ENCODE results near the gene PCSK4.
"Not testable (repeated sequence)": the region's sequence is repeated elsewhere in the genome, so short reads cannot be mapped to it uniquely, and the experiment has no call there.

The PCSK4 gene

DNA sequence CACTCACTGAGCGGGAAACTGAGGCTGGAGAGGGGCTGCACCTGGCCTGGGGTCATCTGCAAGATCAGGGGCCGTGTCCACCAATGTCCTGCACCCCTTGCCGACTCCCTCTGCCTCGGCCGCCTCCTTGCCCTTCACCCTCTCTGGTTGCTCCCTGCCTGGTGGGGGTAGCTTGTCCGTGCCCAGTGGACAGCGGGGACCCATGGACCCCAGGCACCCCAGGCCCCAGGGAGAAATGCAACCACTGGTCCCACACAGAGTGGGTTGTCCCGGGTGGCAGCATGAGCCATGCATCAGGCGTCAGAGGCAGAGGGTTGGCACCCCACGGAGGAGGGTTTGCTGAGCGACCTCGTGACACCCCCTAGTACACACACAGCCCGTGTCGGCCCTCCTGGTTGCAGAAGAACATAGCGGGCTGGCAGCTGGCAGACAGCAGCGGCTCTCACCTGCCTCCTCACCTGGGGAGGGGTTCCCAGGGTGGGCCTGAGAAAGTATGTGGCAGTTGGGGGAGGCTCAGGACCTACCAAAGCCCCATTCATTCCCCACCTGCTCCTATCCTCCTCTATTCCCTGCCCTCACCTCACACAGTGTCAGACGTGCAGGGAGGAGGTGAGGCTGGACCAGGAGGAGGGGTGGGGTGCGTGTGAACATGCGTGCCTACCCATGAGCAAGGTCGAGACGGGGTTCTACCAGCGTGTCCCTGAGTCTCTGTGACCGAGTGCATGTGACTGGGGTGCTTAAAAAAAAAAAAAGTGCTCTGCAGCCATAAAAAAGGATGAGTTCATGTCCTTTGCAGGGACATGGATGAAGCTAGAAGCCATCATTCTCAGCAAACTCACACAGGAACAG is 14.0 kb upstream of the PCSK4 start:
- no peak for DNase-seq

- DNase-seq = no peak
Measured at GRCh38 chr19:1503089-1503924, 13.2 kb upstream of the PCSK4 start.

DNA sequence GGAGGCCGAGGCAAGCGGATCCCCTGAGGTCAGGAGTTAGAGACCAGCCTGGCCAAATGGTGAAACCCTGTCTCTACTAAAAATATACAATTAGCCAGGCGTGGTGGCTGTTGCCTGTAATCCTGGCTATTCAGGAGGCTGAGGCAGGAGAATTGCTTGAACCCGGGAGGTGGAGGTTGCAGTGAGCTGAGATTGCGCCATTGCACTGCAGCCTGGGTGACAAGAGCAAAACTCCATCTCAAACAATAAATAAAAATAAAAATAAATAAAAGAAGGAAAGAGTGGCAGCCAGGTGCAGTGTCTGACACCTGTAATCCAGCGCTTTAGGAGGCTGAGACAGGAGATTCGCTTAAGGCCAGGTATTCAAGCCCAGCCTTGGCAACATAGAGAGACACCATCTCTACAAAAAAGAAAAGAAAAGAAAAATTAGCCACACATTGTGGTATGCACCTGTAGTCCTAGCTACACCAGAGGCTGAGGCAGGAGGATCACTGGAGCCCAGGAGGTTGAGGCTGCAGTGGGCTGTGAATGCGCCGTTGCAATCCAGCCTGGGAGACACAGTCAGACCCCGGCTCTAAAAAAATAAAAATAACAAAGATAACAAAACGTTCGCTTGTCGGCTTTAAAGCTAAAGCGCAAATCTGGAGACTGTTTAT is 12.4 kb upstream of the PCSK4 start:
- no peak for DNase-seq

GRCh38 chr19:1501200-1501595 is 11.0 kb upstream of the PCSK4 start:
- DNase-seq = no peak

DNA sequence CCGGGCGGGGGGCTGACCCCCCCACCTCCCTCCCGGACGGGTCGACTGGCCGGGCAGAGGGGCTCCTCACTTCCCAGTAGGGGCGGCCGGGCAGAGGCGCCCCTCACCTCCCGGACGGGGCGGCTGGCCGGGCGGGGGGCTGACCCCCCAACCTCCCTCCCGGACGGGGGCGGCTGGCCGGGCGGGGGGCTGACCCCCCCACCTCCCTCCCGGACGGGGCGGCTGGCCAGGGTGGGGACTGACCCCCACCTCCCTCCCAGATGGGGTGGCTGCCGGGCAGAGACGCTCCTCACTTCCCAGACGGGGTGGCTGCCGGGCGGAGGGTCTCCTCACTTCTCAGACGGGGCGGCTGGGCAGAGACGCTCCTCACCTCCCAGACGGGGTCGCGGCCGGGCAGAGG is 9.1 kb upstream of the PCSK4 start:
- DNase-seq = not testable (repeated sequence)

- DNase-seq = no peak
Measured at GRCh38 chr19:1497578-1498235, 7.6 kb upstream of the PCSK4 start.

DNA sequence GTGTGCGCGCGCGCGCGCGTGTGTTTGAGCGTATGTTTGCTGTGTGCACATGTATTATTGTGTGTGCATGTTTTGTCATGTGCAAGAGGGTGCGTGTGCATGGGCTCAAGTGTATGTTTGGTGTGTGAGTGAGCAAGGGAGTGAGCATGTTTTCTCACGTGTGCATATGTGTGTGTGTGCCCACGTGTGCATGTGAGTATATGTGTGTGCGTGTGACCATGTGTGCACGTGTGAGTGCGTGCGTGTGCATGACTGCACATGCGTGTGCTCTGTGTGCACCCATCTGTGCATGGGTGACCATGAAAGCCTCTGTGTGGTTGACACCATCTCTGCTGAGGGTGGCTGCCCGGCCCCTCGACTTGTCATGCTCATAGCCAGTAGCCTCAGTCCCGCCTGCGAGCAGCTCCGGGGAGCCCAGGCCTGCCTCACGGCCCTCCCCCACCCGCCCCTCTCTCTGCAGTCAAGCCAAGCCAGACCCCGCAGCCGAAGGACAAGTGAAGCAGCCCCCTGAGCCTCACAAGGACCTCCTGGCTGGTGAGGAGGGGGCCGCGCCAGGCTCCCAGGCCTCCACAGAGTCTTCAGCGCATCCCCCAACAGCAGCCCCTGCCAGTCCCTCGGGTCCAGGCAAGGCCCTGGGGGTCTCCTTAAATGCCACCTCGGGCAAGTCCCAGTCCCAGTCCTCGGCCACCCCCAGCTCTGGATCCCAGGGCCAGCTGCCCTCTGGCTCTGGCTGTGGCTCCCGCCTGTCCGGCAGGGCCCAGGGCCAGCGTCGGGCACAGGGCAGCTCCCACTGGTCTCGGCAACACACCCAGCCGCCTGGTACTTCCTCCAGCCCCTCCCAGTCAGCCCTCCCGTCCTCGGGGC is 6.8 kb upstream of the PCSK4 start:
- no peak for DNase-seq

GRCh38 chr19:1495799-1496713 is 5.9 kb upstream of the PCSK4 start:
- DNase-seq = no peak

DNA sequence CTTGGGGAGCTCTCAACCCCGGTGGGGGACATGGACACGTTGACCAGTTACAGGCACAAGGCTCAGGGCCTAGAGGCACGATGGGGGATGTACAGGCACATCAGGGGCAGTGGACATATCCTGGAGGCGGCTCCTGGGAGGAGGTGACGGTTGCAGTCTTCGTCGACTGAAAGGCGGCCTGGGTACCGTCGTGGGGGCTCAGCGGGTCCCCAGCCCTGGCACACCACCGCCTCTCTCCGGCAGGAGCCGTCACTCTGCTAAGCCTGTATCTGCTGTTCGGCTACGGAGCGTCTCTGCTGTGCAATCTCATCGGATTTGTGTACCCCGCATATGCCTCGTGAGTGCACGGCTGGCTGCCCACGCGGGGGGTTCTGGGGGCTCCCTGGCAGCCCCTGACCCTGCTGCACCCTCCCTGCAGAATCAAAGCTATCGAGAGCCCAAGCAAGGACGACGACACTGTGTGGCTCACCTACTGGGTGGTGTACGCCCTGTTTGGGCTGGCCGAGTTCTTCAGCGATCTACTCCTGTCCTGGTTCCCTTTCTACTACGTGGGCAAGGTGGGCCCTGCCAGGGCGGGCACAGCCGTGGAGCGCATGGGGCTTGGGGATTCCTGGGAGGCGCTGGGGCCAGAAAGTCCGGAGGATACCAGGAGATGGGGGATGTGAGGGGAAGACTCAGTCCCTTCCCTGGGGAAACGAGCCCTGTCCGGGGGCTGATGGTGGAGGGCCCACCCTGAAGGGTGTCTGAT is 5.1 kb upstream of the PCSK4 start:
- DNase-seq = no peak

- DNase-seq = no peak
Measured at GRCh38 chr19:1494115-1494815, 4.1 kb upstream of the PCSK4 start.

GRCh38 chr19:1492474-1493006 is 2.4 kb upstream of the PCSK4 start:
- DNase-seq = no peak

DNA sequence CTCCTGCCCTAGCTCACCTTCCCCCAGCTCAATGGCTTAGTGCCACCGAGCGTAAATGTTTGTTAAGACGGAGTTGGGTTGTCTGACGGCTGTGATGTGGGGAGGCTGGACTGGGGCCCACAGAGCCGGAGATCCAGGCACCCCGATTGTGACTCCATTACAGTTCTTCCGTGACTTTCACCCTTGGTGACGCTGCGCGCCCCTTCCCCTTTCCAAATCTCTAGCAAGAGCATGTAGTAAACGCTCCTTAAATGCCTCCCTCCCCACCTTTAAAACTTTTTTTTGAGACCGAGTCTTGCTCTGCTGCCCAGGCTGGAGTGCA is 1.7 kb upstream of the PCSK4 start:
- DNase-seq = no peak

DNA sequence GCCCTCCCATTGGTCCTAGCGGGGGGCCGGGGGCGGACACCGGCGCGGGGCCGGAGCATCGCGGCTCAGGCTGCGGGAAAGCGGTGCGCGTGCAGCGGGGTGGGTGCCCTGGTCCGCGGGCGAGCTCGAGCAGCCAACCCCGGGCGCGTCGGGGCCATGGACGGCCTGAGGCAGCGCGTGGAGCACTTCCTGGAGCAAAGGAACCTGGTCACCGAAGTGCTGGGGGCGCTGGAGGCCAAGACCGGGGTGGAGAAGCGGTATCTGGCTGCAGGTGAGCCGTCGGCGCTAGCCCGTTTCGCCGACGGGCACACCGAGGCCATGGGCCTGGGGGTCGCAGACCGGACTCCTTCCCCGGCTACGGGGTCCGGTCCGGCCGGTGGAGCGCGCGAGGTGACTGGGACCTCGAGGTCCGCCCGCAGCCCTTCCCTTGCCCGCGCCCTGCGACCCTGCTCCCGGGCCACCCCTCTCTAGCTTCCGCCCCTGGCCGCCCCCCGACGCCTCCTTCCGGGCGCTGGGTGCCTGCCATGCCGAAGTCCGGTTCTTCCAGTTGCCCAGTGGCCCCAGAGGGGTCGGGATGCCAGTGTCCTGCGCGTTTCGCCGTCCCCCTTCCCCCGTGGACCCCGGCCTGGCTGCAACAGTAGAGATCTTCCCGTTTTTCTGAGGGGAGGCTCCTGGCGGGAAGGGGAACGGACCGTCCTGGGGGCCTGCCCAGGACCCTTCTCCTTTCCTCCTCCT is 1.1 kb upstream of the PCSK4 start, which contains the start of gene REEP6:
REEP6 (plus strand) TSS at position 68 of the 735 bp plus-strand sequence; CDS start at position 157, 89 bp downstream.
- no peak for DNase-seq

- no peak for DNase-seq
Measured at GRCh38 chr19:1489463-1490310, 463 bp downstream of the PCSK4 start.

- no peak for DNase-seq
Measured at GRCh38 chr19:1488282-1488601, 1.9 kb downstream of the PCSK4 start.

- no peak for DNase-seq
Measured at GRCh38 chr19:1487576-1488281, 2.4 kb downstream of the PCSK4 start.
